Measurements from ENCODE around the gene C2CD4C. TPM values are rescaled to one million over a fixed set of nuclear protein-coding genes. Genes with fewer than 3 reads are reported as not detected.

The C2CD4C gene
- total and polyA plus RNA-seq, 2 donors (not counting 3 experiments of a cell fraction or from before 2014, with no cell fraction given) = 0.25 to 0.38 TPM

- Histone ChIP-seq H4K20me1 (replicated peaks; ENCODE audit: control insufficient read depth, extremely low read depth, insufficient read depth, low read length) (no peaks in the 10 kb centered on the region), H3K79me2 (ENCODE audit: control insufficient read depth, insufficient read depth, low read length) (no peaks in the 10 kb centered on the region), H3K4me3 (replicated peaks in 1 of 3; ENCODE audit: insufficient read depth in 1 of 3, low read depth in 1 of 3, low read length in 3 of 3) (no peak overlapping the region), H3K9me3 (replicated peaks; ENCODE audit: control insufficient read depth, insufficient read depth, low read length) (peaks cover 2% of the 10 kb centered on the region), H2AFZ (ENCODE audit: low read depth, low read length) (no peak overlapping the region), H3K27me3 (ENCODE audit: control insufficient read depth in 2 of 2, insufficient read depth in 2 of 2, low read length in 2 of 2) (no peaks in the 10 kb centered on the region), H3K4me2 (ENCODE audit: insufficient read depth, low read length) (no peak overlapping the region), H3K36me3 (ENCODE audit: control insufficient read depth in 2 of 2, extremely low read depth in 1 of 2, insufficient read depth in 2 of 2, low read length in 2 of 2) (no peaks in the 10 kb centered on the region), H3K27ac (ENCODE audit: insufficient read depth, low read depth, low read length) (no peak overlapping the region), H3K9ac (replicated peaks; ENCODE audit: extremely low read depth, insufficient read depth, low read length) (no peak overlapping the region), H3K9me1 (replicated peaks; ENCODE audit: control insufficient read depth, extremely low read depth, insufficient read depth, low read length) (no peaks in the 10 kb centered on the region), H3K4me1 (ENCODE audit: control insufficient read depth, extremely low read depth, insufficient read depth, low read length) (no peaks in the 10 kb centered on the region)
- POLR2A ChIA-PET = no interaction called here
- CTCF ChIA-PET = no interaction called here
- DNase-seq (ENCODE audit: low read depth, low spot score) (no peak), FAIRE-seq (no peak)
- TF ChIP-seq JUN (IDR thresholded peaks at IDR 0.05; ENCODE audit: borderline replicate concordance, insufficient read depth, insufficient read length, low read depth) = no peak
- TF ChIP-seq POLR2A (IDR thresholded peaks at IDR 0.05; ENCODE audit: low read depth, low read length) = no peak
- no peak for TF ChIP-seq POLR2AphosphoS5 (IDR thresholded peaks at IDR 0.05; ENCODE audit: insufficient read depth, low read depth, low read length)
- no peak for TF ChIP-seq GATA2 (IDR thresholded peaks at IDR 0.05; ENCODE audit: insufficient read depth, insufficient read length, low read depth, low read length)
- TF ChIP-seq EZH2 (IDR thresholded peaks at IDR 0.05; ENCODE audit: borderline replicate concordance, low read depth, low read length, severe bottlenecking) = no peak
- no peak for TF ChIP-seq CTCF (IDR thresholded peaks at IDR 0.05; ENCODE audit: extremely low read depth in 1 of 2, insufficient read depth in 1 of 2, low read depth in 1 of 2, low read length in 2 of 2)
- TF ChIP-seq MAX (IDR thresholded peaks at IDR 0.05; ENCODE audit: insufficient read depth, insufficient read length) = no peak
- no peak for TF ChIP-seq FOS (IDR thresholded peaks at IDR 0.05; ENCODE audit: borderline replicate concordance, insufficient read depth, low read length)
- TF ChIP-seq MYC (IDR thresholded peaks at IDR 0.05; ENCODE audit: low read depth, low read length) = no peak
- no TSS peak for BruUV-seq (replicated peaks)
- intact Hi-C loops (cut with micrococcal nuclease) (no loop called here), dilution Hi-C loops (cut with MboI; ENCODE audit: extremely low pct_ligation_motif_present, low sequenced_read_pairs) (no loop called here)
These were observed 9.6 kb downstream of the C2CD4C start for GRCh38 chr19:399370-399769.

Data from endothelial cell of umbilical vein (primary cell).